ENCODE measurements around the gene CA9.

CA9 gene

GRCh38 chr9:35697486-35697885, 23.8 kb downstream of the CA9 start:
- POLR2A ChIA-PET = no interaction called here
- DNase-seq (ENCODE audit: extremely low spot score) = no peak
- CTCF ChIA-PET = interaction anchor here (1.0 to 7.1 kb wide), 20 partner anchors 10 to 257 kb away, joined by 3 to 224 read pairs (median 17); partner anchors contain the start of genes ARHGEF39, CA9, CCDC107 and CREB3
- TF ChIP-seq CTCF (IDR thresholded peaks at IDR 0.05; ENCODE audit: control extremely low read depth, extremely low read depth, low read depth, missing control alignments) = no peak

GRCh38 chr9:35698231-35698630, 24.5 kb downstream of the CA9 start:
- ChIA-PET POLR2A (interaction anchor here (0.8 kb wide), 1 partner anchor 10 kb away, joined by 3 read pairs; no protein-coding TSS in a partner anchor), CTCF (interaction anchor here (1.5 to 7.1 kb wide), 10 partner anchors 14 to 127 kb away, joined by 4 to 224 read pairs (median 35); partner anchors contain the start of genes ARHGEF39, CCDC107, CREB3 and RMRP)
- TF ChIP-seq CTCF (IDR thresholded peaks at IDR 0.05; ENCODE audit: control extremely low read depth, extremely low read depth, low read depth, missing control alignments) = no peak
- DNase-seq (ENCODE audit: extremely low spot score) = no peak

- CTCF ChIA-PET = interaction anchor here (1.1 to 1.9 kb wide), 3 partner anchors 11 to 28 kb away, joined by 3 to 17 read pairs (median 8); no protein-coding TSS in a partner anchor
- POLR2A ChIA-PET = no interaction called here
Observed at GRCh38 chr9:35700031-35700430, 26.3 kb downstream of the CA9 start.

GRCh38 chr9:35700942-35701341, 27.2 kb downstream of the CA9 start:
- ChIA-PET CTCF (interaction anchor here (0.8 to 1.9 kb wide), 6 partner anchors 10 to 60 kb away, joined by 3 to 17 read pairs (median 3); partner anchors contain the start of gene CREB3), POLR2A (no interaction called here)
- no peak for DNase-seq (ENCODE audit: extremely low spot score)
- TF ChIP-seq CTCF (IDR thresholded peaks at IDR 0.05; ENCODE audit: control extremely low read depth, extremely low read depth, low read depth, missing control alignments) = no peak

More at GRCh38 chr9:35700031-35700430, 26.3 kb downstream of the CA9 start:
- TF ChIP-seq CTCF (IDR thresholded peaks at IDR 0.05; ENCODE audit: control extremely low read depth, extremely low read depth, low read depth, missing control alignments) = no peak
- no peak for DNase-seq (ENCODE audit: extremely low spot score)

GRCh38 chr9:35702696-35703095, 29.0 kb downstream of the CA9 start:
- DNase-seq (ENCODE audit: extremely low spot score) = no peak
- no peak for TF ChIP-seq CTCF (IDR thresholded peaks at IDR 0.05; ENCODE audit: control extremely low read depth, extremely low read depth, low read depth, missing control alignments)
- ChIA-PET POLR2A (no interaction called here), CTCF (interaction anchor here (1.6 to 2.4 kb wide), 2 partner anchors 10 to 56 kb away, joined by 3 to 8 read pairs; no protein-coding TSS in a partner anchor)

GRCh38 chr9:35703906-35704672, 30.4 kb downstream of the CA9 start:
- no peak for DNase-seq (ENCODE audit: extremely low spot score)
- POLR2A ChIA-PET = no interaction called here
- no peak for TF ChIP-seq CTCF (IDR thresholded peaks at IDR 0.05; ENCODE audit: control extremely low read depth, extremely low read depth, low read depth, missing control alignments)
- CTCF ChIA-PET = interaction anchor here (1.6 to 19.1 kb wide), 4 partner anchors 8 to 57 kb away, joined by 3 to 224 read pairs (median 6); no protein-coding TSS in a partner anchor

Data from GM10248 (cell line).